ENCODE results near the gene PCGF1. TPM values are rescaled to one million over a fixed set of nuclear protein-coding genes. Genes with fewer than 3 reads are reported as not detected.

The PCGF1 gene
- total and polyA plus RNA-seq, 2 of the 13 experiments (the other 11 are each of a cell fraction or from before 2014, with no cell fraction given), result 20.4 to 22.6 TPM

GRCh38 chr2:74552914-74553811 is 45.7 kb upstream of the PCGF1 start (continued):
- TF ChIP-seq, protein P1, sequence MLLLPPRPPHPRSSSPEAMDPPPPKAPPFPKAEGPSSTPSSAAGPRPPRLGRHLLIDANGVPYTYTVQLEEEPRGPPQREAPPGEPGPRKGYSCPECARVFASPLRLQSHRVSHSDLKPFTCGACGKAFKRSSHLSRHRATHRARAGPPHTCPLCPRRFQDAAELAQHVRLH (CRISPR knock-in tag; IDR thresholded peaks at IDR 0.05; ENCODE audit: borderline replicate concordance, low read depth), result 0 out of 2 replicates have a peak, but pooled peaks have one; percentile 28
- TF ChIP-seq CCDC6 (CRISPR knock-in tag; IDR thresholded peaks at IDR 0.05), result no peak
- no peak; the same call in 1 of the 2 replicates for TF ChIP-seq ZNF777 (CRISPR knock-in tag; IDR thresholded peaks at IDR 0.05)
- TF ChIP-seq ZNF660 (CRISPR knock-in tag; IDR thresholded peaks at IDR 0.05; ENCODE audit: borderline replicate concordance, low read depth), result no peak
- no peak for TF ChIP-seq E2F5 (CRISPR knock-in tag; conservative IDR thresholded peaks at IDR 0.05)
- TF ChIP-seq ZNF337 (CRISPR knock-in tag; IDR thresholded peaks at IDR 0.05; ENCODE audit: borderline replicate concordance, low read depth), result no peak
- TF ChIP-seq ZSCAN25 (CRISPR knock-in tag; IDR thresholded peaks at IDR 0.05), result peak; percentile 71
- TF ChIP-seq ZFY (CRISPR knock-in tag; IDR thresholded peaks at IDR 0.05), result peak; percentile 2; the same call in 1 of the 2 replicates
- TF ChIP-seq, protein P2, sequence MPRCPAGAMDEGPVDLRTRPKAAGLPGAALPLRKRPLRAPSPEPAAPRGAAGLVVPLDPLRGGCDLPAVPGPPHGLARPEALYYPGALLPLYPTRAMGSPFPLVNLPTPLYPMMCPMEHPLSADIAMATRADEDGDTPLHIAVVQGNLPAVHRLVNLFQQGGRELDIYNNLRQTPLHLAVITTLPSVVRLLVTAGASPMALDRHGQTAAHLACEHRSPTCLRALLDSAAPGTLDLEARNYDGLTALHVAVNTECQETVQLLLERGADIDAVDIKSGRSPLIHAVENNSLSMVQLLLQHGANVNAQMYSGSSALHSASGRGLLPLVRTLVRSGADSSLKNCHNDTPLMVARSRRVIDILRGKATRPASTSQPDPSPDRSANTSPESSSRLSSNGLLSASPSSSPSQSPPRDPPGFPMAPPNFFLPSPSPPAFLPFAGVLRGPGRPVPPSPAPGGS (CRISPR knock-in tag; IDR thresholded peaks at IDR 0.05), result peak; percentile 72; the same call in 1 of the 2 replicates
- no peak for TF ChIP-seq ZNF550 (CRISPR knock-in tag; IDR thresholded peaks at IDR 0.05; ENCODE audit: borderline replicate concordance)
- no peak for TF ChIP-seq KAT8 (CRISPR knock-in tag; IDR thresholded peaks at IDR 0.05)
- no peak for TF ChIP-seq U2AF2 (IDR thresholded peaks at IDR 0.05; ENCODE audit: low read depth, low read length)
- TF ChIP-seq ZNF468 (CRISPR knock-in tag; IDR thresholded peaks at IDR 0.05), result no peak
- TF ChIP-seq, protein P3, sequence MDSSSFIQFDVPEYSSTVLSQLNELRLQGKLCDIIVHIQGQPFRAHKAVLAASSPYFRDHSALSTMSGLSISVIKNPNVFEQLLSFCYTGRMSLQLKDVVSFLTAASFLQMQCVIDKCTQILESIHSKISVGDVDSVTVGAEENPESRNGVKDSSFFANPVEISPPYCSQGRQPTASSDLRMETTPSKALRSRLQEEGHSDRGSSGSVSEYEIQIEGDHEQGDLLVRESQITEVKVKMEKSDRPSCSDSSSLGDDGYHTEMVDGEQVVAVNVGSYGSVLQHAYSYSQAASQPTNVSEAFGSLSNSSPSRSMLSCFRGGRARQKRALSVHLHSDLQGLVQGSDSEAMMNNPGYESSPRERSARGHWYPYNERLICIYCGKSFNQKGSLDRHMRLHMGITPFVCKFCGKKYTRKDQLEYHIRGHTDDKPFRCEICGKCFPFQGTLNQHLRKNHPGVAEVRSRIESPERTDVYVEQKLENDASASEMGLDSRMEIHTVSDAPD (CRISPR knock-in tag; IDR thresholded peaks at IDR 0.05), result no peak
- TF ChIP-seq PPARG (CRISPR knock-in tag; conservative IDR thresholded peaks at IDR 0.05), result no peak
- no peak for TF ChIP-seq THYN1 (CRISPR knock-in tag; IDR thresholded peaks at IDR 0.05; ENCODE audit: borderline replicate concordance, low read depth)
- TF ChIP-seq NCOA1 (CRISPR knock-in tag; IDR thresholded peaks at IDR 0.05), result no peak
- TF ChIP-seq, protein P4, sequence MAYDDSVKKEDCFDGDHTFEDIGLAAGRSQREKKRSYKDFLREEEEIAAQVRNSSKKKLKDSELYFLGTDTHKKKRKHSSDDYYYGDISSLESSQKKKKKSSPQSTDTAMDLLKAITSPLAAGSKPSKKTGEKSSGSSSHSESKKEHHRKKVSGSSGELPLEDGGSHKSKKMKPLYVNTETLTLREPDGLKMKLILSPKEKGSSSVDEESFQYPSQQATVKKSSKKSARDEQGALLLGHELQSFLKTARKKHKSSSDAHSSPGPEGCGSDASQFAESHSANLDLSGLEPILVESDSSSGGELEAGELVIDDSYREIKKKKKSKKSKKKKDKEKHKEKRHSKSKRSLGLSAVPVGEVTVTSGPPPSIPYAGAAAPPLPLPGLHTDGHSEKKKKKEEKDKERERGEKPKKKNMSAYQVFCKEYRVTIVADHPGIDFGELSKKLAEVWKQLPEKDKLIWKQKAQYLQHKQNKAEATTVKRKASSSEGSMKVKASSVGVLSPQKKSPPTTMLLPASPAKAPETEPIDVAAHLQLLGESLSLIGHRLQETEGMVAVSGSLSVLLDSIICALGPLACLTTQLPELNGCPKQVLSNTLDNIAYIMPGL (CRISPR knock-in tag; IDR thresholded peaks at IDR 0.05; ENCODE audit: borderline replicate concordance in 1 of 2, low read depth in 1 of 2), result no peak
- 0 out of 2 replicates have a peak, but pooled peaks have one; percentile 25 for TF ChIP-seq ERF (CRISPR knock-in tag; IDR thresholded peaks at IDR 0.05)
- TF ChIP-seq ZC3H13 (CRISPR knock-in tag; IDR thresholded peaks at IDR 0.05), result no peak
- TF ChIP-seq, protein P5, sequence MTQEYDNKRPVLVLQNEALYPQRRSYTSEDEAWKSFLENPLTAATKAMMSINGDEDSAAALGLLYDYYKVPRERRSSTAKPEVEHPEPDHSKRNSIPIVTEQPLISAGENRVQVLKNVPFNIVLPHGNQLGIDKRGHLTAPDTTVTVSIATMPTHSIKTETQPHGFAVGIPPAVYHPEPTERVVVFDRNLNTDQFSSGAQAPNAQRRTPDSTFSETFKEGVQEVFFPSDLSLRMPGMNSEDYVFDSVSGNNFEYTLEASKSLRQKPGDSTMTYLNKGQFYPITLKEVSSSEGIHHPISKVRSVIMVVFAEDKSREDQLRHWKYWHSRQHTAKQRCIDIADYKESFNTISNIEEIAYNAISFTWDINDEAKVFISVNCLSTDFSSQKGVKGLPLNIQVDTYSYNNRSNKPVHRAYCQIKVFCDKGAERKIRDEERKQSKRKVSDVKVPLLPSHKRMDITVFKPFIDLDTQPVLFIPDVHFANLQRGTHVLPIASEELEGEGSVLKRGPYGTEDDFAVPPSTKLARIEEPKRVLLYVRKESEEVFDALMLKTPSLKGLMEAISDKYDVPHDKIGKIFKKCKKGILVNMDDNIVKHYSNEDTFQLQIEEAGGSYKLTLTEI (CRISPR knock-in tag; conservative IDR thresholded peaks at IDR 0.05), result no peak
